H9 (cell line): ENCODE data around the gene SLC24A3. TPM values are rescaled to one million over a fixed set of nuclear protein-coding genes. Genes with fewer than 3 reads are reported as not detected.
A peak's percentile ranks its signal among the peaks of the same experiment; 100 is the strongest.

ENCODE experiments used
- DNase-seq: peaks from one replicate; pipeline ENCODE4 v3.0.0-alpha.2; 2017
- H2AFZ ChIP-seq: one replicate; pipeline ENCODE4 v1.6.1; 2013; ENCODE audit warnings: mild to moderate bottlenecking, low read length, control low read depth, moderate library complexity
- H2AK5ac ChIP-seq: 2 replicates; pipeline ENCODE4 v1.6.1; 2013; ENCODE audit warnings: low read length, control low read depth, mixed read lengths; ENCODE audit not compliant: insufficient read length
- H2BK120ac ChIP-seq: one replicate; pipeline ENCODE4 v1.6.1; 2013; ENCODE audit warnings: low read depth, mild to moderate bottlenecking, low read length, control low read depth, inconsistent platforms; ENCODE audit not compliant: poor library complexity, severe bottlenecking
- H2BK12ac ChIP-seq: 2 replicates; pipeline ENCODE4 v1.6.1; 2013; ENCODE audit warnings: low read length, control low read depth, mixed read lengths, low read depth; ENCODE audit not compliant: insufficient read length
- H2BK15ac ChIP-seq: 2 replicates; pipeline ENCODE4 v1.6.1; 2013; ENCODE audit warnings: low read depth, low read length, control low read depth
- H2BK20ac ChIP-seq: one replicate; pipeline ENCODE4 v1.6.1; 2013; ENCODE audit warnings: low read depth, mild to moderate bottlenecking, low read length, control low read depth, inconsistent platforms; ENCODE audit not compliant: poor library complexity, severe bottlenecking
- H2BK5ac ChIP-seq: 2 replicates; pipeline ENCODE4 v1.6.1; 2013; ENCODE audit warnings: low read length, control low read depth, mixed read lengths; ENCODE audit not compliant: insufficient read length
- H3K14ac ChIP-seq: 2 replicates; pipeline ENCODE4 v1.6.1; 2013; ENCODE audit warnings: low read length, control low read depth; ENCODE audit not compliant: insufficient read depth
- H3K18ac ChIP-seq: 2 replicates; pipeline ENCODE4 v1.6.1; 2013; ENCODE audit warnings: low read depth, mild to moderate bottlenecking, mixed read lengths, low read length, control low read depth; ENCODE audit not compliant: insufficient read length
- H3K23ac ChIP-seq: 2 replicates; pipeline ENCODE4 v1.6.1; 2013; ENCODE audit warnings: low read length, control low read depth, mixed read lengths, low read depth; ENCODE audit not compliant: insufficient read length
- H3K23me2 ChIP-seq: 2 replicates; pipeline ENCODE4 v1.6.1; 2013; ENCODE audit warnings: low read depth, mild to moderate bottlenecking, mixed read lengths, low read length, control low read depth; ENCODE audit not compliant: insufficient read length, poor library complexity, severe bottlenecking
- H3K27ac ChIP-seq: 2 replicates; pipeline ENCODE4 v1.5.1; 2013; ENCODE audit warnings: low read length, control low read depth, mixed read lengths, low read depth; ENCODE audit not compliant: insufficient read length
- H3K27me3 ChIP-seq: 2 replicates; pipeline ENCODE4 v1.6.1; 2013; ENCODE audit warnings: low read length, control low read depth, inconsistent platforms; ENCODE audit not compliant: insufficient read depth
- H3K4ac ChIP-seq: 2 replicates; pipeline ENCODE4 v1.6.1; 2013; ENCODE audit warnings: low read depth, mild to moderate bottlenecking, control low read depth, inconsistent platforms, low read length, moderate library complexity
- H3K4me1 ChIP-seq: 2 replicates; pipeline ENCODE4 v1.6.1; 2013; ENCODE audit warnings: low read length, control low read depth, inconsistent platforms; ENCODE audit not compliant: insufficient read depth
- H3K4me2 ChIP-seq: 2 replicates; pipeline ENCODE4 v1.6.1; 2013; ENCODE audit warnings: low read length, control low read depth, mixed read lengths; ENCODE audit not compliant: insufficient read length, insufficient read depth
- H3K56ac ChIP-seq: 2 replicates; pipeline ENCODE4 v1.6.1; 2013; ENCODE audit warnings: low read depth, mild to moderate bottlenecking, mixed read lengths, low read length, control low read depth; ENCODE audit not compliant: insufficient read length
- H3K79me1 ChIP-seq: 2 replicates; pipeline ENCODE4 v1.6.1; 2013; ENCODE audit warnings: low read depth, mild to moderate bottlenecking, moderate library complexity, low read length, control low read depth, inconsistent platforms; ENCODE audit not compliant: insufficient read depth, poor library complexity, severe bottlenecking
- H3K79me2 ChIP-seq: 2 replicates; pipeline ENCODE4 v1.6.1; 2013; ENCODE audit warnings: low read length, control low read depth, inconsistent platforms; ENCODE audit not compliant: insufficient read depth
- H3K9ac ChIP-seq: 2 replicates; pipeline ENCODE4 v1.6.1; 2013; ENCODE audit warnings: low read length, control low read depth, mixed read lengths; ENCODE audit not compliant: insufficient read length; ENCODE audit errors: extremely low read depth
- H3K9me3 ChIP-seq: one replicate; pipeline ENCODE4 v1.6.1; 2013; ENCODE audit warnings: low read depth, low read length, inconsistent platforms; ENCODE audit not compliant: control insufficient read depth
- H3T11ph ChIP-seq: one replicate; pipeline ENCODE4 v1.6.1; 2013; ENCODE audit warnings: mild to moderate bottlenecking, low read length, control low read depth, inconsistent platforms
- H4K20me1 ChIP-seq: one replicate; pipeline ENCODE4 v1.6.1; 2013; ENCODE audit not compliant: control insufficient read depth, insufficient read length, insufficient read depth
- H4K5ac ChIP-seq: 2 replicates; pipeline ENCODE4 v1.6.1; 2013; ENCODE audit warnings: low read depth, mild to moderate bottlenecking, mixed read lengths, low read length, control low read depth; ENCODE audit not compliant: insufficient read length
- H4K8ac ChIP-seq: replicated peaks from 2 replicates; pipeline ENCODE4 v1.6.1; 2013; ENCODE audit warnings: low read length, control low read depth, mixed read lengths, low read depth; ENCODE audit not compliant: insufficient read length
- H4K91ac ChIP-seq: 2 replicates; pipeline ENCODE4 v1.6.1; 2013; ENCODE audit warnings: low read depth, mild to moderate bottlenecking, moderate library complexity, mixed read lengths, low read length, control low read depth; ENCODE audit not compliant: insufficient read length
- H3K27ac Mint-ChIP-seq, 3 experiments: 2 replicates in 2 of 3; 3 replicates in 1 of 3; pipeline ENCODE4 v1.8.0; 2020 to 2021; ENCODE audit warnings: mixed read lengths in 3 of 3, mild to moderate bottlenecking in 1 of 3, moderate library complexity in 1 of 3
- H3K27me3 Mint-ChIP-seq: 2 replicates; pipeline ENCODE4 v1.8.0; 2021; ENCODE audit warnings: low read depth, mild to moderate bottlenecking, moderate library complexity, mixed read lengths
- H3K36me3 Mint-ChIP-seq, 3 experiments: 2 replicates in 2 of 3; 3 replicates in 1 of 3; pipeline ENCODE4 v1.8.0; 2020 to 2021; ENCODE audit warnings: low read depth in 3 of 3, mixed read lengths in 3 of 3; ENCODE audit not compliant: insufficient read depth in 1 of 3
- H3K4me1 Mint-ChIP-seq, 2 experiments: 2 replicates each; pipeline ENCODE4 v1.8.0; 2020; ENCODE audit warnings: mixed read lengths in 2 of 2
- H3K4me3 Mint-ChIP-seq, 2 experiments: 2 replicates in 1 of 2; 3 replicates in 1 of 2; pipeline ENCODE4 v1.8.0; 2020 to 2021; ENCODE audit warnings: mild to moderate bottlenecking in 2 of 2, mixed read lengths in 2 of 2, moderate library complexity in 1 of 2
- H3K9me3 Mint-ChIP-seq, 2 experiments: 2 replicates in 1 of 2; 3 replicates in 1 of 2; pipeline ENCODE4 v1.8.0; 2020; ENCODE audit warnings: mild to moderate bottlenecking in 2 of 2, mixed read lengths in 2 of 2, moderate library complexity in 1 of 2
- CTCF ChIP-seq: fragments of 200-600 bp; sonication (generic); conservative IDR thresholded peaks from 3 replicates; pipeline ENCODE4 v1.8.0; 2021; ENCODE audit warnings: antibody characterized with exemption, mild to moderate bottlenecking
- WGBS: extraction: QIAGEN DNeasy Blood & Tissue Kit; methylation state at CpG from one replicate; pipeline ENCODE4 v1.1.7; 2013; ENCODE audit warnings: missing lambda C conversion rate, low lambda C conversion rate, mixed read lengths; ENCODE audit not compliant: insufficient read length; ENCODE audit errors: extremely low coverage; 5-methylcytosine and 5-hydroxymethylcytosine counted together
- total RNA-seq: library from RNA; stranded (reverse); gene quantifications from 2 replicates; pipeline ENCODE4 v1.2.1, GENCODE V29; 2021

SLC24A3 gene
- total RNA-seq, 1 experiment from 2014 or later = 0.83 TPM

- H2AFZ ChIP-seq = no peak overlapping the region
- H3K79me2 ChIP-seq = no peaks in the 10 kb centered on the region
- H4K91ac ChIP-seq = no peak overlapping the region
- Mint-ChIP-seq H3K27me3 (peaks cover 14% of the 10 kb centered on the region), H3K4me1 (peaks cover 33 to 37% of the 10 kb centered on the region in 2 experiments), H3K27ac (peak overlapping the region in 1 of 3 experiments; percentile 12; a peak in 3 of 7 replicates), H3K9me3 (peaks cover 5 to 13% of the 10 kb centered on the region in 2 experiments; a peak in 4 of 5 replicates), H3K4me3 (no peak overlapping the region), H3K36me3 (peaks cover 0 to 19% (median 14%) of the 10 kb centered on the region in 3 experiments; a peak in 5 of 7 replicates)
- no peak overlapping the region for H2BK20ac ChIP-seq
- H3K18ac ChIP-seq = no peak overlapping the region
- DNase-seq = no peak
- no peak overlapping the region for H4K8ac ChIP-seq
- no peak overlapping the region for H2AK5ac ChIP-seq
- no peak overlapping the region for H2BK12ac ChIP-seq
- no peaks in the 10 kb centered on the region; the same call in 1 of the 2 replicates for H3K27me3 ChIP-seq
- no peak overlapping the region for H3K56ac ChIP-seq
- H3K4me2 ChIP-seq = no peak overlapping the region
- H3K23ac ChIP-seq = no peak overlapping the region
- H3K14ac ChIP-seq = no peak overlapping the region
- H4K20me1 ChIP-seq = no peaks in the 10 kb centered on the region
- H2BK120ac ChIP-seq = no peak overlapping the region
- no peak overlapping the region for H3K9ac ChIP-seq
- no peak overlapping the region for H3T11ph ChIP-seq
- no peaks in the 10 kb centered on the region for H3K79me1 ChIP-seq
- H3K4ac ChIP-seq = no peak overlapping the region
- no peak overlapping the region for H4K5ac ChIP-seq
- no peak overlapping the region for H2BK5ac ChIP-seq
- no peak for TF ChIP-seq CTCF
- WGBS = no CpG with 5 or more reads among the region's 1 CpG
- no peaks in the 10 kb centered on the region for H3K9me3 ChIP-seq
- H2BK15ac ChIP-seq = no peak overlapping the region
- no peaks in the 10 kb centered on the region for H3K23me2 ChIP-seq
- no peak overlapping the region for H3K27ac ChIP-seq
- peaks cover 18% of the 10 kb centered on the region; the same call in 1 of the 2 replicates for H3K4me1 ChIP-seq
Measured at GRCh38 chr20:19621072-19621471, 408.6 kb downstream of the SLC24A3 start.
